Right forelimb (tissue), 1 donor: ENCODE measurements around the gene ZEB2.

Experiments used
- DNase-seq: peaks from one replicate; pipeline ENCODE4 v3.0.0-alpha.2; 2018

ZEB2 gene

GRCh38 chr2:144512470-144512869 lies 7.4 kb downstream of the ZEB2 start:
- no peak for DNase-seq

DNA sequence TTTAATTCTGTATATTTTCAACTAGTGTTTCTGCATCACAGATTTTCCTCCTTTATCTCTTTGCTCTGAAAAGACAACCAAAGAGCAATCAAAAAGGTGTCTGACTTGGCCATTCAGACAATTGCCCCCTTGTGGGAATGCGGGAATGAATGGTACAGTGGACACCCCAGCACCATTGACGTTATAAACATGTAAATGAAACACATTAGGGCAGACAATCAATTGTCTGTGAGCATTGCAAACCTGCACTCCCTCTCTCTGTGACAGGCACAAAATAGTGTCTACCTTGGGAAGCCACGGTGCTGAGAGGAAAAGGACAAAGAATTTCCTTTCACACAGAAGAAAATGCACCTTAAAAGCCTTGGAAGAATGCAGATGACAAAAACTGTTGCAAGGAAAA lies 8.0 kb downstream of the ZEB2 start:
- no peak for DNase-seq

- no peak for DNase-seq
Measured at GRCh38 chr2:144511226-144511810, 8.6 kb downstream of the ZEB2 start.

GRCh38 chr2:144510294-144510991 lies 9.5 kb downstream of the ZEB2 start:
- DNase-seq = no peak

DNA sequence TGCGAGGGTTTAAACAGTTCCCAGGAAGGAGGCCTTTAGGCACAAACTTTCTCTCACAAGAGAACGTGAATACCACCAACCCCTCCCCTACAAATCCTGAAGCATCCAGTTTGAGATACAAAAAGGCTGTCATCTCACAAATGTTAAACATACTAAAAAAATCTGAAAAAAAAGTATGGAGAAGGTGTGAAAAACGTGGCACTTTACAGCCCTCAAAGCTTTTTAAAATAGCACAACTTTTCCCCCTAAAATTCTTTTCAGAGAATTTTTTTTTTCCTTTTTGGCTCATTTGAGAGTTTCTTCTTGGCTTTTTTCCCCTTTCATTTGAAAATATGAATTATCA lies 10.1 kb downstream of the ZEB2 start:
- no peak for DNase-seq

GRCh38 chr2:144509001-144509878 lies 10.7 kb downstream of the ZEB2 start:
- no peak for DNase-seq

DNA sequence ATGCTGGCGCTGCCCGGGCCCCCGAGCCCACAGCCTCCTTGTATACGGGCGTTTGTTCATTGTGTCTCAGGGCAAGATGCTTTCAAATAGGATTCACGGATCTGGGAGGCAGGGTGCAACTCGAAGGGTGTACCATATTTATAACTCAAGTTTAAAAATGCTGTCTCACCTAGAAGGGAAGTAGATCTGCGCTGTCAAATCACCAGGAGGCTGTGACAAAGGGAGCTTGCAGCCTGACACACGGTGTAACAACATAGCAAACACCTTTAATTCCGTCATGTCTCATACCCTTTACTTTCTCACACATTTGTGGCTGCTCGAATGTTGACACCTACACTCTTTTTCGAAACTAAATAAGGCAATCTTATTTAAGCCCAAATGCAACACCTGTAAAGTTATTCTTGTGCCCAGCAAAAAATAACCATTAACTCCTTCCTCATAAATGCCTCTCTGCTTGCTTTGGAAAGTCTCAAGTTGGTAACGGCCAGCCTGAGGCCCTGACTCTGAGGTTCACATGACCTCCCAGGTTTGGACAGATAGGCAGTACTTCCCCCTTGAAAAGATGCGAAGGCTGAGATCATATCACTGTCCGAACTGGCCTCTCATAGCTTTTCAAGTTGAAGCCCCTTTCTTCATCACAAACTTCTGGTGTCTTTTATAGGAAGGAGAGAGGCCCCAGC lies 11.6 kb downstream of the ZEB2 start:
- DNase-seq = no peak

DNA sequence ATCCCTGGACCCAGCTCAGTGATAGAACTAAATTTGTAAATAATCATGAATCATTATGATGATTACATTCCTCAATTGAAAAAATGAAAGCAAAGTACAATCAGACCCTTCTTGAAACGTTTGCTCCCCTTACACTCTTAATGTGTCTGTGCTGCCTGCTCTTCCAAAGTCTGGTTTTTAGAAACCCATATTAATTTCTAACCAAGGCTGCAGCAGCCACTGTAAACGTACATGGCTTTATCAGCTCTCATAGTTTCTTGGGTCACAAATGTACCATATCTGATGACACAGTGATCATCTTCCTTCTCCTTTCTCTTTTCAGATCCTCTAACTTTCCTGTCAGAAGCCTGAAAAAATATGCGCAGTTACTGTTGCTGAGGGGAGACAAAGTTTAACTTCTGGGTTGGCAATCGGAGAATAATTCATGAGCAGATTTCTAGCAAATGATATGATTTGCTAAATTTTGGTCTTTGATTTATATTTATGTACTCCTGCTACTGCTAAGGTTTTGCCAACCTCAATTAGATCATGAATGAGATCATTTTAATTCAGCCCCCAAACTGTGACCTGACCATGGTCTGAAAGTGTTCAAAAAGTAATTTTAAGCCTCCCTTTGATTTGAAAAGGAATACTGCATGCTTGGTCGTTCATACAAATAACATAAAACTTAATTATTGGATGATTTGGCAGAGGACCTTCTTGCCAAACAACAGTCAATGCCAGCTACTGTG lies 12.3 kb downstream of the ZEB2 start:
- no peak for DNase-seq

GRCh38 chr2:144505245-144505831 lies 14.6 kb downstream of the ZEB2 start:
- no peak for DNase-seq

- DNase-seq = no peak
Measured at GRCh38 chr2:144504218-144504641, 15.7 kb downstream of the ZEB2 start.

DNA sequence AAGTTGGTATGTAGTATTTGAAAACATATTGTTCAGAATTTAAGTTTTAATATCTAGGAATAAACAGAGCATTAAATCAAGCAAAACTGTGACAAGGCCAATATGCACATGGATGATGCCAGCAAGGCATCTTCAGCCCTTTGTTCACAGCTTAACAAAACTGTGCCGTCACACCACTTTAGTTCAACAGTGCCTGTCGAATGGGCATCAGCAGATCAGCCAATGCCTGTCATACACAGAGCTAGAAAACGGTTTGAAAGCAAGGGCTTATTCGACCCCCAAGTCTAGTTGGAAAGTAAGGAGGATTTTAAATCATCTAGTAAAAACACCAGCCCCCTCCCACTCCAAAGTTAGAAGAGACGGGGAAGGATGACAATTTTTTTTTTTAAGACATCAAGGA lies 16.7 kb downstream of the ZEB2 start:
- no peak for DNase-seq

GRCh38 chr2:144502369-144502768 lies 17.6 kb downstream of the ZEB2 start:
- DNase-seq = no peak

DNA sequence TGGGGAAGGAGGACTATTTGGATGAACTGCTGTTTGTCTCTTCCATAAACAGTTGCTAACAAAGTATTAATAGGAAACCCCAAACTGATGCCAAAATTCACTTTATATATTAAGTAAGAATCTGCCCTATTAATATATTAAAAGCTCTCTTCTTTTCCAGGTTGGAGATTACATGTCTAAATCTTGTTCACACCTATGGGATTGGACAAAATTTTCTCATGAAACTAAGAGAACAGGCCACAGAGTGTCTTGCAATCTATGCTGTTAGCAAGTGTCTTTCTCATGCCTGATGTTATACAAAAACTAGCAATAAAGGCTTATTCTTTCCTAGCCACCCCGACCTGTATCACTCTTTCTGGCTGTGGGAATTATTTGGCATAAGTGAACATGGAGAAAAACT lies 18.3 kb downstream of the ZEB2 start:
- DNase-seq = no peak

- DNase-seq = no peak
Measured at GRCh38 chr2:144501118-144501517, 18.8 kb downstream of the ZEB2 start.

- DNase-seq = no peak
Measured at GRCh38 chr2:144500563-144500962, 19.4 kb downstream of the ZEB2 start.

DNA sequence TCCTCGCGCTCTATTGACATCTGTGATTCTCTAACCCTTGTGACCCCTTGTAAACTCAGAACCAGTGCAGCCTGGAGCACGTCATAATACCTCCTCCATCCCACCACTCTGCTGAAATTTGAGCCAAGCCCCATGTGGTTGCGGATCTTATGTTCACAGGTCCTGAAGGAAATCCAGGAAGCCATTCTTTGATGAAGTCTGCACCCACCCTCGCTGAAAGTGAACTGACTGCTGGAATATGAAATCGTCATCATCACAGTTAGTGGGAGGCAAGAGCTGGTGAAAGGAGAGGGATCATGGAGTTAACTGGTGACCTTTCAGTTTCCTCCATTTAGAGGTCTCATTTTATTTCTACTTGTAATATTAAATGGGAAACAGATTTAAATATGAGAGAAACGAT lies 21.6 kb downstream of the ZEB2 start:
- no peak for DNase-seq

DNA sequence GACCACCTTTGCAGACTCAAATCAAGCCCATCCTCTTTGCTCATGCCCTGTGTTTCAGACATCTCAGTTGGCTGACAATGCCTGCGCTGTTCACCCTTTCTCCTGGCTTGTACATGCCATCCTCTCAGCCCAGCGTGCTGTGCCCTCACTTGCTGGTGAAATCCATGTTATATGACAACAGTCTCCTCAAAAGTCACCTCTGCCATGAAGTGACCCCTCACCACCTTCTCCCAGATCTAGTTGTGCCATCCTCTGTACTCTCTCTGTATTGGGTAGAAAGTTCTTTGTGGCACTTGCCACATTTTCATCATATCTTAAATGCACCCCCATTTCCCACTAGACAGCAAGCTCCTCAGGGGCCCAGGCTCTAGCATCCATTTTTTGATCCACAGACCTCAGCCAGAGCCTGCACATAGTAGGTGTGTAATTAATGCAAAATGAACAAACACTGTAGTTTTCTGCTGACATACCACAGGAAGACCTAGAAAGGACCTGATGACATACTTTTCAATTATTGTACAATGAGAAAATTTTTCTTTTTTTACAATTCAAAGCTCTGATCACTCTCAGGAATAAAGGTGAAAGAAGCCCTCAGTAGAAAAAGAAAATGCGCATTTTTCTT lies 22.8 kb downstream of the ZEB2 start:
- DNase-seq = no peak

GRCh38 chr2:144496092-144496976 lies 23.6 kb downstream of the ZEB2 start:
- DNase-seq = no peak

DNA sequence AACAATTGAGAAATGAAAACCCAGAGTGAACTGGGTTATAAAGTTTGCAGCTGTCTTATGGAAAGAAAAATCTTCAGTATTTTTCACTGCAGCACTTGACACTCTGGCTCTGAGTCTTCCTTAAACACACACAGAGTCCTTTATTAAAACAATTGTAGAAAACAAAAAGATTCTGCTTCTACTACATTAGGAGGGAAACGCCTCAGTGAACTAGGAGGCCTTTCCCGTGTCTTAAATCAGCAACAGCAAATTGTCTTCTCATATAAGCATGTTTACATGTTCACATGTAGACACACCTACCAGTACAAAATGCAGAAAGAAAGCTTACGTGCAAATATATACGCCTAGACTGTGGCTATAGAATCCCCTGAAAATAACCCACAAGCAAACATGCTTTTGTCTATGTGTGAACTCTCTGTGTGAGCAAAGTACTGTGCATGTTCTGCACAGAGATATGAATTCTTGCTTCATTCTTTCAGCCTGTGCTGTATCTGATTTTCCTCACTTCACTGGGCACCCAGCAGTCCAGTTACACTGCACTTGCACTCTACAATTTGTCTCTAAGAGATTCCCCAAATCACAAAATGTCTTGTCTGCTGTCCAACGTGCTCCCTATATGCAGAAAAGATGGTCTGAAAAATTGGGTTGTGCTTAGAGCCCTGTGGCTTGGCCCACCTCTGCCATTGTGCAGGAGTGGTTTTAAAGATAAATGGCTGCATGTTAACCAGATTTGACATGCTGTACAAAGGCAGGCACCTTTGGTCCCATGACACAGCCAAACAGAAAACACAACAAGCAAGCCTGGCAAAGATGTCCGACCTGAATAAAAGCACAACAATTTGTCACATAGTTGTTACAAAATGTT lies 24.5 kb downstream of the ZEB2 start:
- DNase-seq = no peak
